Stimulated activated naive CD4-positive, alpha-beta T cell (primary cell): ENCODE results near the gene RAD51B.

Source experiments
- DNase-seq, 6 experiments: peaks; one replicate each; lab custom pipeline; 2025; lab: John Stamatoyannopoulos, UW

RAD51B gene

DNA sequence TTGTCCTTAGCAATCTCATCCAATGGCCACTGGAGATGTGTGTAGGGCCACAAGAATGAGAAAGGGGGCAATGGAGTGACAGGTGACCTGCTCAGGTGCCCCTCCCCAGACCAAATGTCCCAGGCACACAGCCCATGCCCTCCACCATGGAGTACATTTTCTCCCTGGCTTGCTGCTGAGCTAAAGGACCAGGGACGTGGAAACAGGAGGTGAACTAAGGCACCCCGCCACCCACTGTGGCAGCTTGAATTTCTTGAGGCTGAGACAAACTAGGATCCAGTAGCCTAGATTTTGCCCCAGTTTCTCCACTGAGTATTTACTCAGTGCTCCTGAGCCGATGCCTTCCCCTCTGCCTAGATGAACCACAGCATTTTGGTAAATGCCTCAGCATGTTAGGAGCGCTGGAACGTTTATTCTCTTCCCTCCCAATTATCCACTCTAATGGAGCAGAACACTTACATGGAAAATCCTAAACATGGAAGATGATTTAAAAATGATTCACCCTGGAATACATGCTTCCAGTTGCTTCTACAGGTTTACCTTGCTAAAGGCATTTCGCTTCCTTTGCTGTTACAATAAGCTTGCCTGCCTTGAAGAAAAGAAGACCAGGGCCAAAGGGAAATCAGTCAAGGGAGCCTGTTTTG is 775.3 kb downstream of the RAD51B start:
- no peak for DNase-seq

DNA sequence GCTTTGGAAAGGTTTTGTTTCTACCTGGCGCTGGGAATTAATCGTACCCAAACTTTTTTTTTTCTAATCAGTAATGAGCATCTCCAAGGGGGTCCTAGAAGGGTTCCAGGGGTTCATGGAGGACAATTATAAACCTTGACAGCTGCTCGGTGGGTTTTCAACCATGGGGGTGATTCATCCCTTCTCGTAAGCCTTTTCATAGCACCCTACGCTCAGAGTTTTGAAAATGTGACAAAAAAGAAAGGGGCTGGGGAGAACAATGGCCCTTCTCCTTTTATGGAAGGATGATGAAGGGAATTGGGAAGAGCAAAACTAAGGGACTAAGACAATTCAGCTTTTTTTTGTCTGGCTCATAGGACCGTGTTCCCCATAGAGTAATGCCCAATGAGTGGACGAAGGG is 776.6 kb downstream of the RAD51B start:
- DNase-seq = no peak

DNA sequence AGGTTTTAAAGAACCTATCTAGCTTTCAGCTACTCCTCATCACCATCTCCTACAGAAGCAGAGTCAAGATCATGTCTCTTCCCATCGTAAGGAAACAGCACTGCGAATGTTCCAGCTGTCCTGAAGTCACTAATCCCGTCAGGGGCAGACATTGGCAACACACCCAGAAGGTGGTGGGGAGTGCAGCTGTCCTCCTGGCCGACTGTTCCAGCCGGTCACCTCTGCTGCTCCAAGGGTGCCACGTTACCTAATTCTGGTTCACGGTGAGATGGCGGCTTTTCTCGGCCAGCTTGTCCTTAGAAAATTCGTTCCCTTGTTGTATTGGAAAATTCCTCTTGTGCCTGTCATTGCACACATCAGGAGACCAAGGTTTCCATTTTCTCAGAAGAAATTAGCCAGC is 777.1 kb downstream of the RAD51B start:
- DNase-seq = no peak

DNA sequence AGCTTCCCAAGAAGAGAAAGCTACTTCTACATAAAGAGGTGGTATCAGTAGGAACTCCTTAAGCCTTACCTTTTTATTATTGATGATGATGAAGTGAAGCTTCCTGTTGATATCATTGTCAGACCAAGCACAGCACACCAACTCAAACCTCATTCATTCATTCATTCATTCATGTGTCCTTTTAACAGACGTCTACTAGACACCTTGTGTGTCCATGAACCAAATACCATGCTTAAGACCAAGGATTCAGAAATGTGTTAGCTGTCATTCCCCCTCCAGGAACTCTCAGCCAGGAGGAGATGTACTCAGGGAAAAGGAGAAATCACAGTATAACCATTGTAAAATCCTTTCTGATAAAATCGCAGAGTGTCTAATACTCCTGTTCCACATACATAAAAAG is 778.5 kb downstream of the RAD51B start:
- DNase-seq = no peak

DNA sequence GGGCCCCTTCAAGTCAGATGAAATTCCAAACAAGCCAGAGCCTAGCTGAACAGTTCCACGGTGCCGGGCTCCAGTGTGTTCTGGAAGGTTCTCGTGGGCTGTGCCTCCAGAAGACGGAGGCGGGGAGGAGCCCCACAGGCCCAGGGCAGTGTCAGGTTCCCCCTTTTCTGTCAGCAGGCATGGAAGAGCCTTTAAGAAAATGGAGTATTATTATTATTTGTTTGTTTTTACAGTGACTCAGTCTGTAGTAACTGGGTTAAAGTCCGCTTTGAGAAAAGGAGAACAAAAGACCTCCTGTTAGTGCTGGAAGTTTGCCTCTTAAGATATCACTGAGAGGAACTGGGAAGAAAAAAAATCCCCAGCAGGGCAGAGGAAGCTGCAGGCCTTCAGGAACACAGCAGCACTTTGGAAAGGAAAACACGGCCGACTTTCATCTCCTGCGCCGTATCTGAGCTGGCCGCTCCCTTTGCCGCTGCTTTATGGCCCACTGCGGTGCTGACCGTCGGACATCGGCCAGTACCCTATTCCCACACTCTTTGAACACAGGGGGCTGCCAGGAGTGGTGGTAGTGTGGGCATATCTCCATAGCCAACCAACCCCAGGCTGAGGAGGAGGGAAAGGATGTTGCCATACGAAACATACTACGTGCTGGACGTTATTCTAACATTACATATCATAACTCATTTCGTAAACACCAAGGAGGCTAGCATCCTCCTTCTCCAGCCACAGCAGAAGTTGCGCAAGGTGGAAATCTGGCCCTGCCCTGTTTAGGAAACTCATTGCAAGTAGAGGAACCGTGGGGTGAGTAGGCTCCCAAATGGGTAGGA is 779.3 kb downstream of the RAD51B start:
- no peak for DNase-seq

DNA sequence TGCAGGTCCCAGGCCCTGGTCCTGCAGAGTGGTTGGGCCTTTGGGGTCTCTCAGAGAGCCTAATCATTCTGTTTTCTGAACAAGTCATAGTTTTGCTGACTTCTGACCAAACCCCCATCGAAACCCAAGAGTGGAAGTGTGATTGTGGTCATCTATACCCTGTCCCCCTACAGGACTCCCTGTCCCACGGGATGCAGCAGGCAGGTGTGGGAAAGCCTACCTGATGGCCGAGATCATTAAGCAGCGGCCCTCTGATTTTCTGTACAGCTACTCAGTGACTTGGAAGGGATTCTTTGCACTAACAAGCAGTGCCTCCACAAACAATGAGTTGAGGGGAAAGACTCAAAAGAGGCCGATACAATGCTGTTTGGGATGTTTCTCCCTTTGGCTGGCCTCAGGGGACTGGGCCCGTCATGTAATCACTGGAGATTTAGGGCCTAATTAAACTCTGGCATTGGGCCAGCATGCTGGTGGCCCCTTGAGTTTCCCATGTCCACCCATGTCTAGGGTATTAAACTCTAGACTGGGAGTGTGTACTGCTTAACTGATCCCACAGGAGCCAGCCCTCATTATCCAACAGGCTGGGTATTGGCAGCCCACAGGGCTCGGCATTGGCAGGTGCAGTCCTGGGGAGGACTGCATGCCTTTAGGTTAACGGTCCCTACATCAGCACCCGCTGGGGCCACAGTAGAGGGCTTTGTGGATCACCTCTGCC is 780.5 kb downstream of the RAD51B start:
- no peak for DNase-seq

DNA sequence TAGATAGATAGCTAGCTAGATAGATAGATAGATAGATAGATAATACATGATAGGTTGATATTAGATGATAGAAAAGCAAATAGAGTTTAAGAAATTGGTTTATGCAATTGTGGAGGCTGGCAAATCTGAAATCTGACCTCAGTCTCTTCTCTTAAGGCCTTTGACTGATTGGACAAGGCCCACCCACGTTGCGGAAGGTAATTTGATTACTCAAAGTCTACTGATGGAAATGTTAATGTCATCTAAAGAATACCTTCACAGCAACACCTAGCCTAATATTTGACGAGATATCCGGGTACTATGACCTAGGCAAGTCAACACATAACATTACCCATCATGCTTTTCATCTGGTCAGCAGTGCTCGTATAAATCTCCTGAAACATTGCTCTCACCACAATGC is 782.9 kb downstream of the RAD51B start:
- no peak for DNase-seq

DNA sequence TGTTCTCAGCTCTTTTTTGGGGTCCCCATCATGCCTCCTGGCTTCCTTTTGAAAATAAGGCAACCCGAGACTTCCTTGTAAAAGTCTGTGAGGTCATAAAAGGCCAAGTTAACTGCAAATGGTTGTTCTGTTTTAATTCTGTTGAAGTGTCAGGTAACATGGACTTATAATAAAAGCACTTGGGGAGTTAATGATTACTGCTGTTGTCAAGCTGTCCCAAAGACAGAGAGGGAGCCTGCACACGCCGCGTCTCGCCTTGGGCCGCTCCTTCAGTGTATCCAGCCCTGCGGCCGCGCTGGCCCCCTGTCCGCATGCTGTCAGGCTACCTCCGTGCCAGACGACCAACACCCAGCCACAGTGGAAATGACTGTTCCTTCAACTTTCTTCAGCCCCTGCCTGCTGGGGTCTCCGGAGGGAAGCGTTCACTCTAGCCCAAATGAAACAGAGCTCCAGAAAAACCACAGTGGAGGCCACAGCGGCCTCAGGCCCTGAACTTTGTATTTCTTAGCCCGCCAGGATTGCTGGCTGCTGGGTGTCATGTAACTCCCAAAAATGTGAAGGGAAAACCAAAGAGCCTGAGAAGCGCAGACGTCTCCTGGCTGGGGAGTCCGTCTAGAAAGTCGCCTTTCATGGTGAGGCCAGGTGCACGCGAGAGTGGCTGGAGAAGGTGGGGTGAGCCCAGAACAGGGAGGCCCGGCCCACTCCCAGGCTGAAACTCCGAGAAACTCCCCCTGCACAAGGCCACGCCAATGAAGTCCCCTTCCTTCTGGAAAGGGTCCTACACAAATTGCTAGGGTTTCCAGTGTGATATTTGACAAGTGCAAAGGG is 784.2 kb downstream of the RAD51B start:
- no peak for DNase-seq

DNA sequence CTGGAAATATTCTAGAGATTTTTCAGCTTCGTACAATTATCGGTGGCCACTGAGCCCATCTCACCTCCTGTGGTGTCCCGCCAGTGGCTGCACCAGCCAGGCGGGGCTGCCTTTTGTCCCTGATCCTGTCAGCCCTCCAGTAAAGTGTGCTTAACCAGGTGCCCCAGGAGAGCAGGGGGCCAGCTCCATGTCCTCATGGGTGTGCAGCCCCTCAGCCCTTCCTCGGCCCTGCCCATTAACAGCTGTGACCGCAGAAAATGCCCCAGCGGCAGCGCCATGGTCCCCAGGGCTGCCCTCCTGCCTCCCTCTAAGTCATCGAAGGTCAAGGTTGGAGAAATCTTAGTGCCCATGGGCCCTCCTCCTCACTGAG is 784.8 kb downstream of the RAD51B start:
- no peak for DNase-seq

DNA sequence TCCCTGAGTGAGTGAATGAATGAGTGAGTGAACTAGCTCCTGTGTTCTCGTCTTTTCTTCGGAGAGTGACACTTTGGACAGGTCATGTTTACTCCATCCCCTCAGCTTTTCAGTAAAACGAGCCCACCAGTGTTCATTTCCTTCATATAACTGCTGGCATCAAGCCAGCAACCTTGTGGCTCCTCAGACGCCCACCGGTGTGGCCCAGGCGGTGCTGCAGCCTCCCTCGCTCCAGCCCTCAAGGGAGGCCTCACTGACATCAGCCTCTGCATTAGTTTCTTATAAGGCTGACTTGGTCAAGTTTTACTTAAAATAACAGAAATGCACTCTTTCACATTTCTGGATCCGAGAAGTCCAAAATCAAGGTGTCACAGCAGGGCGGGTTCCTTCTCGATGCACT is 785.2 kb downstream of the RAD51B start:
- DNase-seq = no peak

DNA sequence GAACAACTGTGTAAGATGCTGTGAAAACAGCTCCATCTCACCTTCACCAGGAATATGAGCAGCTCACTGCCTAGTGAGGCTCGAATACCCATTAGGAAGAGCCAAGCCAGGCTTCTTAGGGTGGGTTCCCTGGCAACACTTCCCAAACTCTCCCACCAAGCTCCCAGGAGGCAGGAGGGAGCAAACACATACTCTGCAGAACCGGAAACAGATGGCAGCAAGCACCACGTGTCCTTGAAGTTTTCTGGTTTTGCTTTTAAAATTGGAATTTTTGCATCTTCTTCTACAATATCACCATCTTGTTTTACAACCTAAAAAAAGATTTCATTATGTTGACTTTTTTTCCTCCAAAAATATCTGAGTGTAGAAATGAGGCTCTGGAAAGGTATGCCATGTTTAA is 786.6 kb downstream of the RAD51B start:
- no peak for DNase-seq

DNA sequence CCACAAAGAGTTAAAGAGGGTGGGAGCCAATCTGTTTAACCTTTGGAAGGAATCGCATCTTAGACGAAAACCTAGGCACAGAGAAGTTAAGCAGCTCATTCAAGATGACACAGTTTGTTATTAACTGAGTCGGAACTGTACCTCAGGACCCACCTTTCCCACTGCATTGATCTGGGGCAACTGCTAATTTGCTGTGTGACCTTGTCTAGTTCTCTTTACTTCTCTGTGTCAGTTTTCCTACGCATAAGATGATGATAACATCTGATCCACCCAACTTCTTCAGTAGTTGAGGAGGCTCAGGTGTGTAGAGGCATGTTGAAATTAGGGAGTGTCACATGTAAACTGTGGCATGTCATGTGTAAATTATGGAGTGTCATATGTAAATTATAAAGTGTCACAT is 787.1 kb downstream of the RAD51B start:
- no peak for DNase-seq

DNA sequence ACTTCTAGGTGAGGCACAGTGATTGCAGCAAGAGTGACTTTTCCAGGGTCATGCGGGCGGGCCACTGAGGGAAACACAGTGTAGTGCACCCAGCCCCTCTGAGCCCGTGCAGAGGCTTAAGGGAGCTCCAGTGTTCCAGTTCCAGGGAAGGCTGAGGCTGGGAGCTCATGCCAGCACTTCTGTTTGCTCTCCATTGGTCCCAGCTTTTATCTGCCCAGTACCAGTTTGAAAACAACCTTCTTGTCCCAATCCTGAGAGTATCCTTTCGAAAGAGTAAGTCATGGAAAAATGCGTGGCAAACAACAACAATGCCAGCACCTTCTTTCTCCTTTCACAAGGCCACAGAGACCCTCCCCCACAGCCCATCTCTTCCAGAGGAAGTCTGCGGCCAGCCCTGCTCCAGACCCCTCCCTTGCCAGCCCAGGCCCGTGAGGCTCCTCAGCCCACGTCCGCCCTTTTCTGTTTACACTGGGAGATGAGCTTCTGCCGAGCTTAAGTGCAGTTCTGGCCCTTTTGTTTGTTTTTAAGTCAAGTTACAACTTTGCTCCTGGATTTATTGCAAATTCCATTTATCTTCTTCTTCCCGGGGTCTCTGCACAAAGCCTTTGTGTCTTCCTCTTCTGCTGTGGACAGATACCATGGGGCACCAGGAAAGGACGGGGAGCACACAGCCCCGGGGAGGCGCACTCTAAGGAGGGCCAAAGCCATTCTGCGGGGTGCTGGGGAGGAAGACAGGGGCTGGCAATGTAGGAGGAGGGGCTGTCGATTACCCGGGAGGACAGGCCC is 787.7 kb downstream of the RAD51B start:
- DNase-seq = no peak

DNA sequence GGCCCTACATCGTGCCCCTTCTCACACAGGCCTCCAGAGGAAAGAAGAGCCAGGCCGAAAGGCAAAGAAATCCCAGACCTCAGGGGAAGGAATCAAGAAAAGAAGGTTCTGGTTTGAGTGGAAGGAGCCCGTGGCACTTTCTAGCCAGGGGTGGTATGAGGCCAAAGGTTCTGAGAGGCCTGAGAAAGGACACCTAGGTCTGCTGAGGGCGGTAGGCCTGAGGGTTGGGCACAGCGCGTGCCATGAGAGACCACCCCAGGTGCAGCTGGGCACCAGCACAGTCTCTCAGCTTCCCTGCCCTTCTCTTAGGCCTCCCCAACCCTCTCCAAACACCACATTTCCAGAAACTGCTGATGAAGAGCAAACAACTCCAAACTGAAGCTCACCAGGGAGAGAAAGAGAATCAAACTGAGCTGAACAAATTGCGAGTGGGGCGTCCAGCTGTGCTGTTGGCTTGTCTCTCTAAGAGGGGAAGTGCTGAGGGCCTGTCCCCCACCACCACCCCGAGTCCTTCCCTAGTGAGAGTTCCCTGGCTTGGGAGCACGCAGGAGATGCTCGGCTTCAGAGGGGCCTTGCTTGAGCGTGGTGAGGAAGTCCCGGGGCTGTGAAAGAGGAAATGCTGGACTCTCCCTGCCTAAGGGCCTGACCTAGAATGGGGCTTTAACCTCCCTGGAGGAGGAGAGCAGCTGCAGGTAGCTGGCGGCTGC is 788.4 kb downstream of the RAD51B start:
- DNase-seq = no peak

DNA sequence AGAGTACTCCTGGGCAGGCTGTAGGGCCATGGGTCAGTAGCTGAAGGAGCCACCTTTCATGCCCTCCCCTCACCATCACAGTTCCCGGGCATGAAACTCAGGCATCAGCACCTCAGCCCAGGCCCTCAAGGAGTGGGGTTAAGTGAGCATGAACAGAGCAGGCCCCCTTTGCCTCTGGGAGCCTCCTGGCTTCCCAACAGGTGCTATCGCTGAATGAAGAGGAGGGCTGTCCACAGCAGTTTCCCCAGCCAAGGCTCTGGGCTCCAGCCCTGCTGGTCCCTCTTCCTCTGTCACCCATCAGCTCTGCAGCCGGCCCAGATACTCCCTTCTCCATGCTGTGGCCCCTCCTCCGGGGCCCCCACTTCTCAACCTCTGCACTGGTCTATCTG is 789.0 kb downstream of the RAD51B start:
- DNase-seq = no peak

DNA sequence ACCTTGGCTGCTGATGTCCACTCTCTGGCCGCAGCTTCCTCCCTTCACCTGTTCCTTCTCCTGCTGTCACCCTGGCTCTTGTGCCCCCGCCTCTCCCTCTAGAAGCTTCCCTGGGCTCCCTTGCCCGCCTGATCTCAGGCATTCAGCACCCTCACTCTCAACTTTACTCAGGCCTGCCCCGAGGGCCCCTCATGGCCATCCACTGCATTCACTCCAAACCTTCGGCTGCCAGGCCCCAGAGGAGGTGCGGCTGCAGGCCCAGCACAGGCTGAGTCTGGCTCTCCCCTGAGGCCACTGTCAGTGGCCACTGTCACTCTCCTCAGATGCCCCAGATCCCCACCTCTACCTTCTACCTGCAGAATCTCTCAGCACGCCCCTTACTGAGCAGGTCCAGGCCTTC is 789.4 kb downstream of the RAD51B start:
- no peak for DNase-seq

DNA sequence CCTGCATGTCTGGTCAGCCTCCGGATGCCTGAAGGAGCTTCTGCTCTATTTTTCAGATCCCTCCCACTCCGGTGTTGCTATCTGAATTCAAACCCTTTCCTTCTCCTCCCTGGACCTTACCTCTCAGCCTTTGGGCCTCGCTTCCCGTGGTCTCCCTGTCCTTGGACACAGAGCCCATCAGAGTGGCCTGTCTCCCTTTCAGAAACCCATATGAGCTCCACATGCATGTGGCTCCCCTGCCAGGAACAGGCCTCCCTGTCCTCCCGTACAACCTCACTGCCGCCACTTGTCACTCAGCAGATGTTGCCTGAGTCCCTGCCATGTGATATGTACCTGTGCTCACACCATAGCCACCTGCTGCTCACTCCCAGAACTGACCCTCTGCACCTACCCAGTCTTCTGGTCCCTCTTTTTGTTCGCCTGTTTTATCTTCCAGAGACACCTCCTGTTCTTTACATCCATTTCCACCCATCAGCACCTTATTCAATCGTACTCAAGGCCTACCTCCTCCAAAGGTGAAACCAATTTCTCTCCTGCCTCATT is 790.7 kb downstream of the RAD51B start:
- DNase-seq = no peak

DNA sequence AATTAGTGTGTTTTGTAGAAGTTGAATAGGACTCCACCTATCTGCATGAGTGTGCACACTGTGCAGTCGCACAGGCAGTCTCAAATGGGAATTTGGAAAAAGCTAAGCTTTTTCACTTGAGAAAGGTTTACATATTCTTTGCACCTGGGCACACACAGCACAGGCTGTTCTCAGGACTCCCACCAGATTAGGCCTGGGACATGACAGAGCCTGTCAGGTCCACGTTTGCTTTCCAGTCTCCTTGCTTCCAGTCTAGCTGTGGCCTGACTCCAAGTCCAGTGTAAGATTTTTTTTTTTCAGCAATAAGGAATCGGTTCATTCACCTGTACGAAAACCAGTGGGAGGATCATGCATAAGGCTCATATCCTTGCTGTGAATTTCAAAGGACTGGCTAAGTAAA is 792.0 kb downstream of the RAD51B start:
- DNase-seq = no peak

DNA sequence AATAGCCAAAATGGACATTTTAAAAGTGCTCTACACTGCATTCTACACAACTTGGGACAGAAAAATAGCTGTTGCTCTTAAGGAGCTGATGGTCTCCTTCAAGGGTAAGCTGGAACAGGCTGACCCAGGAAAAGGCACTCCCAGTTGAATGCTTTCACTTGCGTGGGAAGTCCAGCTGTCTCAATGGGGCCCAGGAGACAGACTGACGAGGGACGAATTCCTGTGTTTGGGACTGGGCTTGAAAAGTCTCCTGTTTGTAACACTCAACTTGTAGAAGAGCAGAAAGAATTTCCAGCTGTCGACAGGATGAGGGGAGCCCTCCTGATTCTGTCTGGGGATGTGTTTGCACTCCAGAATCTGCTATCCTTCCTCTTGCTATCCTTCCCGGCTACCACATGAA is 792.5 kb downstream of the RAD51B start:
- no peak for DNase-seq

DNA sequence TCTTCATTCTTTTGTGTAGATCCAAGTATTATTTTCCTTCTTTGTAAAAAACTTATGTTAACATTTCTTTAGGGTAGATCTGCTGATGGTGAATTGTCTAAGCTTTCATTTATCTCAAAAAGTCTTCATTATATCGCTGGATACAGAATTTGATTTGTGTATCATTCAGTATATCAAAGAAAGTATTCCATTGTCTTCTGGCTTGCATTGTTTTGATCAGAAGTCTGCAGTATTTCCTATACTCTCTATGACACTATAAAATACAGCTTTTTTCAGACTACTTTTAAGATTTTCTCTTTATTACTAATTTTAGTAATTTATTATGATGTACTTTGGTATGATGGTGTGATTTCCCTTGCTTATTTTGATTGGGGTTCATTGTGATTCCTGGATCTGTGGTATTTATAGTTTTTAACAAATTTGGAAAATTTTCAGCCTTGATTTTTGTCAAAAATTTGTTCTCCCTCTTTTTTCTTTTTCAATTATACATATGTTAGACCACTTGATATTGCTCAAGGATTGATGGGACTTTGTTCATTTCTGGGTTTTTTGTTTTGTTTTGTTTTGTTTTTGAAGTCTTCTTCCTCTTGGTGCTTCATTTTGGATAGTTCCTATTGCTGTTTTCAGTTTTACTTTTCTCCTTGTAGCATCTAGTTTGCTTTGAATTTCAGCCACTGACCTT is 796.8 kb downstream of the RAD51B start:
- DNase-seq = peak in 1 of 6 experiments; percentile 2
